Upper lobe of left lung (tissue), 4 donors: Measurements from ENCODE around the gene SPAST.

ENCODE experiments used
- CTCF ChIP-seq, 6 experiments: fragments of 450-650 bp in 4 of 6; fragments of 200-600 bp in 2 of 6; sonication (generic) in 2 of 6; IDR thresholded peaks; one replicate each; pipeline ENCODE4 v1.5.1; 2016 to 2019; ENCODE audit warnings: antibody characterized with exemption in 6 of 6
- POLR2AphosphoS5 ChIP-seq, 2 donors: sonication (generic); formaldehyde crosslinking; IDR thresholded peaks; one replicate each; pipeline ENCODE4 v1.5.1; 2017; ENCODE audit warnings: antibody characterized with exemption in 2 of 2

- TF ChIP-seq POLR2AphosphoS5 (IDR thresholded peaks at IDR 0.05), result no peak
- no peak for TF ChIP-seq CTCF (IDR thresholded peaks at IDR 0.05)
Observed at GRCh38 chr2:32064021-32064601, 755 bp downstream of the SPAST start.
